ENCODE data around the gene DPEP3.

- TF ChIP-seq POLR2A (IDR thresholded peaks at IDR 0.05) (no peak), EP300 (IDR thresholded peaks at IDR 0.05) (no peak), CTCF (IDR thresholded peaks at IDR 0.05) (no peak), POLR2AphosphoS5 (IDR thresholded peaks at IDR 0.05) (no peak)
These were observed 7.3 kb upstream of the DPEP3 start for GRCh38 chr16:67987460-67988160.
